Chondrocyte (in vitro differentiated cells): Measurements from ENCODE around the gene SEMA3B. TPM values are rescaled to one million over a fixed set of nuclear protein-coding genes. Genes with fewer than 3 reads are reported as not detected.
A peak's percentile ranks its signal among the peaks of the same experiment; 100 is the strongest.

Source experiments
- DNase-seq: peaks from one replicate; pipeline ENCODE4 v3.0.0; 2021; ENCODE audit warnings: mixed read lengths, low spot score
- H3K27ac Mint-ChIP-seq: one replicate; pipeline ENCODE4 v1.8.0; 2021; ENCODE audit warnings: mild to moderate bottlenecking, moderate library complexity, mixed read lengths; ENCODE audit not compliant: unreplicated experiment
- H3K27me3 Mint-ChIP-seq: 2 replicates; pipeline ENCODE4 v1.8.0; 2021; ENCODE audit warnings: low read depth, mixed read lengths
- H3K36me3 Mint-ChIP-seq: 2 replicates; pipeline ENCODE4 v1.8.0; 2021; ENCODE audit warnings: low read depth, mixed read lengths
- H3K4me1 Mint-ChIP-seq: 2 replicates; pipeline ENCODE4 v1.8.0; 2021; ENCODE audit warnings: low read depth, mild to moderate bottlenecking, mixed read lengths
- H3K4me3 Mint-ChIP-seq: one replicate; pipeline ENCODE4 v1.8.0; 2021; ENCODE audit warnings: mild to moderate bottlenecking, moderate library complexity, mixed read lengths; ENCODE audit not compliant: unreplicated experiment
- H3K9me3 Mint-ChIP-seq: 2 replicates; pipeline ENCODE4 v1.8.0; 2021; ENCODE audit warnings: low read depth, mixed read lengths
- total RNA-seq: library from RNA; stranded (reverse); gene quantifications from 3 replicates; pipeline ENCODE4 v1.2.1, GENCODE V29; 2021
- TF ChIP-seq, protein P1 (sequence below): fragments of 200-600 bp; sonication (generic); IDR thresholded peaks from 2 replicates; pipeline ENCODE4 v1.5.0; 2021; ENCODE audit warnings: antibody characterized with exemption, mild to moderate bottlenecking, moderate library complexity

The SEMA3B gene
- total RNA-seq, 1 donor from 2014 or later: 16.4 TPM

DNA sequence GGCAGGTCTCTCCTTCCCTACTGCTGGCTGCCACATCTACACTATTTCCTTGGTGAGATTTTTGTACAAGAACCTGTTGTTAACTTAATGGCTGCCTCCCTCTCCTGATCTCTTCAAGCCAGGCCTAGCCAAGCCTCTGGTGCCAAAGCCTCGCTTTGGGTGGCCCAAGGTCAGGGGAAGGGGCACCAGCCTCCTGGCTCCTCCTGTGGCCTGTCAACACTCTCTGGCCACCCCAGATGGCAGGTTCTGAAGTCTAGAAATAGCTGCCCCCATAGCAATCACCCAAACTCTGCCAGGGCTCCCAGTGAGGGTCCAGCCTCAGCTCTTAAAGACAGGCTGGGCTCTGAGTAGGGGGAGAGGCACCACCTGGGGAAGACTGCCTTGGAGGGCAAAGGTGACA is 18.3 kb downstream of the SEMA3B start:
- Mint-ChIP-seq H3K27ac (no peak overlapping the region), H3K4me1 (peaks cover 6% of the 10 kb centered on the region), H3K4me3 (no peak overlapping the region), H3K36me3 (peaks cover 5% of the 10 kb centered on the region), H3K9me3 (no peaks in the 10 kb centered on the region), H3K27me3 (no peaks in the 10 kb centered on the region)
- no peak for DNase-seq
- TF ChIP-seq, protein P1, sequence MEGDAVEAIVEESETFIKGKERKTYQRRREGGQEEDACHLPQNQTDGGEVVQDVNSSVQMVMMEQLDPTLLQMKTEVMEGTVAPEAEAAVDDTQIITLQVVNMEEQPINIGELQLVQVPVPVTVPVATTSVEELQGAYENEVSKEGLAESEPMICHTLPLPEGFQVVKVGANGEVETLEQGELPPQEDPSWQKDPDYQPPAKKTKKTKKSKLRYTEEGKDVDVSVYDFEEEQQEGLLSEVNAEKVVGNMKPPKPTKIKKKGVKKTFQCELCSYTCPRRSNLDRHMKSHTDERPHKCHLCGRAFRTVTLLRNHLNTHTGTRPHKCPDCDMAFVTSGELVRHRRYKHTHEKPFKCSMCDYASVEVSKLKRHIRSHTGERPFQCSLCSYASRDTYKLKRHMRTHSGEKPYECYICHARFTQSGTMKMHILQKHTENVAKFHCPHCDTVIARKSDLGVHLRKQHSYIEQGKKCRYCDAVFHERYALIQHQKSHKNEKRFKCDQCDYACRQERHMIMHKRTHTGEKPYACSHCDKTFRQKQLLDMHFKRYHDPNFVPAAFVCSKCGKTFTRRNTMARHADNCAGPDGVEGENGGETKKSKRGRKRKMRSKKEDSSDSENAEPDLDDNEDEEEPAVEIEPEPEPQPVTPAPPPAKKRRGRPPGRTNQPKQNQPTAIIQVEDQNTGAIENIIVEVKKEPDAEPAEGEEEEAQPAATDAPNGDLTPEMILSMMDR: no peak

DNA sequence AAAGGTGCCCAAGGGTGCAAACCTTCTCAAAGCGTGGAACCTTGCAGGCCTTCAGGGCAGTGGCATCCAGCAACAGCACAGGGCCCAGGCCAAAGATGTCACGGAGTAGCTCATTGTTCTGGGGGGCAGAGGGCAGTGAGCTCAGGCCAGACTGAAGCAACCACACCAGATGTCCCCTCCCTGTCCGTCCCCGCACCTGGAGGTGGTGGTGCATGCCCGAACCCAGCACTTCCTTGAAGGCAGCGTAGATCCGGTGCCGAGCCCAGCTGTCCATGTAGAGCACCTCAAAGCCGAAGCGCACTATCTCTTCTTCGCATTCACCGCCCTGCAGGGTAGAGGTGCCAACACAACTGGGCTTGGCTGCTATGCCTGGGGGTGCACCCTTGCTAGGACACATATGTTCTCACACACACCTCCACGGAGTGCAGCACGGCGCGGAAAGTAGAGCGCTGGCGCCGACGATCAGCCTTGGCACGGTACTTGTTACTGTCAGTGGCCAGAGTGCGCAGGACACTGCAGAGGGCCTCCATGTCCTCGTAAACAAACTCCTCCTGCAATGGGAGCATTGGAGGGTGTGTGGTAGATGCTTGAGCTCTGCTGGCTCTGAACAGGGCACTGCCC is 19.6 kb downstream of the SEMA3B start:
- Mint-ChIP-seq H3K4me3 (no peak overlapping the region), H3K4me1 (peaks cover 16% of the 10 kb centered on the region), H3K9me3 (no peaks in the 10 kb centered on the region), H3K36me3 (peaks cover 5% of the 10 kb centered on the region), H3K27ac (no peak overlapping the region), H3K27me3 (no peaks in the 10 kb centered on the region)
- TF ChIP-seq, protein P1: no peak
- DNase-seq: no peak

DNA sequence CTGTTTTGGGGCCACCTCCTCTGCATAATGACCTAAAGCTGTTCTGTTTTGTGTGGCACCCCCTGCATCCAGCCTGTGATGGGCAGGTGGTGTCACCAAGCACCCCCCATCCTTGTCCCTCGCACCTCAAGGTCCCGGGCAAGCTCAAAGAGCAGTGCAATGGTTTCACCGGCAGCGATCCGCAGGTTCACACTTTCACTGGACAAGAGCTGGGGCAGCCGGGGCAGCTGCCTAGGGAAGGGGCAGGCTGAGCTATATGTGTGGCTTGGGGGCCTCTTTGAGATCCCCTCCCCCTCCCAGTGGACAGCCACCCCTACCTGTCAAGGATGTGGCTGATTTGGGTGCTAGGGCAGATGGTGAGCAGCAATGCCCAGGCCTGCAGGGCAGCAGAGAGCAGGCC is 20.2 kb downstream of the SEMA3B start:
- no peak overlapping the region for H3K4me3 Mint-ChIP-seq
- DNase-seq: no peak
- H3K4me1 Mint-ChIP-seq: peaks cover 16% of the 10 kb centered on the region
- H3K27ac Mint-ChIP-seq: no peak overlapping the region
- H3K27me3 Mint-ChIP-seq: no peaks in the 10 kb centered on the region
- peaks cover 5% of the 10 kb centered on the region for H3K36me3 Mint-ChIP-seq
- TF ChIP-seq, protein P1: no peak
- no peaks in the 10 kb centered on the region for H3K9me3 Mint-ChIP-seq

DNA sequence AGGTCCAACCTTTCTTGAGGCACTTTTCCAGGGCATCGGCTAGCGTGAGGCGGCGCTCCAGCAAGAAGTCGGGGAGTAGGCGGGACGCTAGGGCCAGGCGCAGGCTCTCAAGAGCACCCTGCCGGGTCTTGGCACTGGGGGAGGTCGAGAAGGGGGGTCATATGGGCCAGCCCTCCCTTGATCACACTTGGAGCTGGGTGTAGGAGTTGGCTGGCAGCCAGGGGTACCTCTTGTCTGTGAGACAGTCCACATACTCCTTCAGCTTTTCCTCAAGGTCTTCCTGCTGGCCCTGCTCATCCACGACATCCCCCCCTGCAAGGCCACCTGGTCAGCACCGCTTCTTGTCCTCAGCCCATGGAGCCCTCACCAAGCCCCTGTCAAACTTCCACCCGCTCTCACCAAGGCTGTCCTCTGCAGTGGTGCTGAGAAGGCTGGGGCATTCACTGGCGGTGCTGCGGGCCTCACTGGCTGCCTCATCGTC is 21.3 kb downstream of the SEMA3B start:
- Mint-ChIP-seq H3K27ac (no peak overlapping the region), H3K36me3 (peaks cover 5% of the 10 kb centered on the region), H3K9me3 (no peaks in the 10 kb centered on the region), H3K4me3 (no peak overlapping the region), H3K4me1 (peaks cover 16% of the 10 kb centered on the region), H3K27me3 (no peaks in the 10 kb centered on the region)
- TF ChIP-seq, protein P1: no peak
- DNase-seq: no peak

DNA sequence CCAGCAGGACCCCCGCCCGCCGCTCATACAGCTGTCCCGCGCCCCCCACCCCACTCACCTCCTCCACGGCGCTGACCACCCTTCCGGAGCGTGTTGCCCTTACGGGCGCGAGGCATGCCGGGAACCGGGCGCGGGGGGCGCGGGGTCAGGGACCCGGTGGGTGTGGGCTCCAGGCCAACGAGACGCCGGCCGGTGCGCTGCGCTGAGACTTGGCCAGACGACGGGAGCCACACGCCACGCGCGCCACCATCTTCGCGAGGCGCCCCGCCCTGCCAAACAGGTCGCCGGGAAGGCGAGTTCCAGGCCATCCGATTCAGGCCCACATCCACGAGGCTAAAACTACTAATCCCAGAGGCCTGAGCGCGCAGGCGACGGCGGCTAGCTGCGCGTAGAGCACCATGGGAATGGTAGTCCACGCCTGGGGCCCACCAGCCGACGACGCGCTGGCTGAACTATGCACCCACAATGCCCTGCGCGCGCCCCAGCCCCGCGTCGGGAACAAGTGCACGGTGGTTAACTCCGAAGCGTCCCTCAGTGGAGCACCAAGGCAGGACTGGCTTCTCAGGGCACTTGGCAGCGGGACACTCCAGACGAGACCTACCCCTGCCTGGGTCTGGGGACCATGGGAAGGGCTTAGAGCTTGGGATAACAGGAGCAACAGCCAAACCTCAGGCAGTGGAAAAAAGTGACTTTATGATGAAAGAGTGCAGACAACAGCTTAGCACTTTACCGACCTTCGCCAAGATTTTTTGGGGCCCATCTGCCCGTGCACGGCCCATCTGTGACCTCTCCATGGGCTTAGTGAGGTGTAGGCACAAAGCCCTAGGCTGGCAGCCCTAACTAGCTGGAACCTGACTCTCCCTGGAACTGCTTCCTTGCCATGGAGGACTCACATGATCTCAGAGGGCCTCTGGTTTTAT is 23.5 kb downstream of the SEMA3B start, which contains the start of gene IFRD2:
Gene IFRD2, minus strand, starts transcription at position 271 of the 920 bp plus-strand sequence. Its CDS starts 155 bp downstream, at position 116.
- Mint-ChIP-seq H3K36me3 (peaks cover 5% of the 10 kb centered on the region), H3K4me1 (peaks cover 16% of the 10 kb centered on the region), H3K4me3 (peak within 1 kb of the TSS; percentile 75), H3K9me3 (no peaks in the 10 kb centered on the region), H3K27me3 (no peaks in the 10 kb centered on the region), H3K27ac (peak within 1 kb of the TSS; percentile 98)
- TF ChIP-seq, protein P1: peak; percentile 7
- peak; percentile 99 for DNase-seq
